ENCODE measurements around the gene ZMYND19.

DNA sequence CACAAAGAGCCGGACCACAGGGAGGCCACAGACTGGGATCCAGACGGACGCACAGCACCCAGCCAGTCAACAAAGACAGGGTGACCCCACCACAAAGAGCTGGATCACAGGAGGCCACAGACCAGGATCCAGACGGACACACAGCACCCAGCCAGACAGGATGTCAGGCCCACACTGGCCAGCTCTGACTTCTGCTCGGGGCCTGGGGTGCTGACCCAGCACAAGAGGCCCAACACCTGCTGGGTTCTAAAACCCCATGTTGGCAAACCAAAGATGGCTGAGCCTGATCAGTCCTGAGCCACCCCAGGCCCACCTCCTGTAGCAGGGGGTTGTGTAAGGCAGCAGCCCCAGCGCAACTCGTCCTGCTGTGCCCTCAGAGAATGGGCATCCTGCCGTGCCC, 6.4 kb downstream of the ZMYND19 start:
- no peak for TF ChIP-seq POLR2A (IDR thresholded peaks at IDR 0.05)
- TF ChIP-seq, protein P1, sequence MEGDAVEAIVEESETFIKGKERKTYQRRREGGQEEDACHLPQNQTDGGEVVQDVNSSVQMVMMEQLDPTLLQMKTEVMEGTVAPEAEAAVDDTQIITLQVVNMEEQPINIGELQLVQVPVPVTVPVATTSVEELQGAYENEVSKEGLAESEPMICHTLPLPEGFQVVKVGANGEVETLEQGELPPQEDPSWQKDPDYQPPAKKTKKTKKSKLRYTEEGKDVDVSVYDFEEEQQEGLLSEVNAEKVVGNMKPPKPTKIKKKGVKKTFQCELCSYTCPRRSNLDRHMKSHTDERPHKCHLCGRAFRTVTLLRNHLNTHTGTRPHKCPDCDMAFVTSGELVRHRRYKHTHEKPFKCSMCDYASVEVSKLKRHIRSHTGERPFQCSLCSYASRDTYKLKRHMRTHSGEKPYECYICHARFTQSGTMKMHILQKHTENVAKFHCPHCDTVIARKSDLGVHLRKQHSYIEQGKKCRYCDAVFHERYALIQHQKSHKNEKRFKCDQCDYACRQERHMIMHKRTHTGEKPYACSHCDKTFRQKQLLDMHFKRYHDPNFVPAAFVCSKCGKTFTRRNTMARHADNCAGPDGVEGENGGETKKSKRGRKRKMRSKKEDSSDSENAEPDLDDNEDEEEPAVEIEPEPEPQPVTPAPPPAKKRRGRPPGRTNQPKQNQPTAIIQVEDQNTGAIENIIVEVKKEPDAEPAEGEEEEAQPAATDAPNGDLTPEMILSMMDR (IDR thresholded peaks at IDR 0.05) = no peak
- TF ChIP-seq EP300 (IDR thresholded peaks at IDR 0.05) = no peak
